A673 (cell line): Measurements from ENCODE around the gene APBB2.

Experiments used
- EZH2 ChIP-seq: fragments of 200-600 bp; sonication (generic); IDR thresholded peaks from 2 replicates; pipeline ENCODE4 v1.6.1; 2017; ENCODE audit warnings: borderline replicate concordance, low read depth, mild to moderate bottlenecking, mixed read lengths, antibody characterized with exemption, low read length; ENCODE audit not compliant: poor library complexity, severe bottlenecking
- TF ChIP-seq, protein P1 (sequence below): fragments of 300-800, 200-600 bp; sonication (generic); conservative IDR thresholded peaks from 2 replicates; pipeline ENCODE4 v1.5.1; 2017; ENCODE audit warnings: low read depth, mild to moderate bottlenecking, antibody characterized with exemption, low read length, moderate library complexity, mixed read lengths

DNA sequence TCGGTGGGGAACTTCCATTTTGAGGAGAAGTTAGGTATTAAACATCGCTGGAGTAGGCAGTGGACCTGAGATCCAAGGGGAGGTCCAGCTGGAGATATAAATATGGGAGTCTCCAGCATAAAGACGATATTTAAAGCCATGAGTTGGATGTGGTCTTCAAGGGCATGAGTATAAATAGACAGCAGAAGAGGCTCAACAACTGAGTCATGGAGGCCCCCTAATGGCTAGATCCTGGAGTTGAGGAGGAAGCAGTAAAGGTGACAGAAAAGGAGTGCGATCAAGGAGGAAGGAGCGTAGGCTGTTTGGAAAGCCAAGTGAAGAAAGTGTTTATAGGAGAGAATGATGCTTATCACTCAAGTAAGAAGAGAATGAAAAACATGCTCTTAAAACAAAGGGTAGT lies 18.1 kb upstream of the APBB2 start:
- TF ChIP-seq, protein P1, sequence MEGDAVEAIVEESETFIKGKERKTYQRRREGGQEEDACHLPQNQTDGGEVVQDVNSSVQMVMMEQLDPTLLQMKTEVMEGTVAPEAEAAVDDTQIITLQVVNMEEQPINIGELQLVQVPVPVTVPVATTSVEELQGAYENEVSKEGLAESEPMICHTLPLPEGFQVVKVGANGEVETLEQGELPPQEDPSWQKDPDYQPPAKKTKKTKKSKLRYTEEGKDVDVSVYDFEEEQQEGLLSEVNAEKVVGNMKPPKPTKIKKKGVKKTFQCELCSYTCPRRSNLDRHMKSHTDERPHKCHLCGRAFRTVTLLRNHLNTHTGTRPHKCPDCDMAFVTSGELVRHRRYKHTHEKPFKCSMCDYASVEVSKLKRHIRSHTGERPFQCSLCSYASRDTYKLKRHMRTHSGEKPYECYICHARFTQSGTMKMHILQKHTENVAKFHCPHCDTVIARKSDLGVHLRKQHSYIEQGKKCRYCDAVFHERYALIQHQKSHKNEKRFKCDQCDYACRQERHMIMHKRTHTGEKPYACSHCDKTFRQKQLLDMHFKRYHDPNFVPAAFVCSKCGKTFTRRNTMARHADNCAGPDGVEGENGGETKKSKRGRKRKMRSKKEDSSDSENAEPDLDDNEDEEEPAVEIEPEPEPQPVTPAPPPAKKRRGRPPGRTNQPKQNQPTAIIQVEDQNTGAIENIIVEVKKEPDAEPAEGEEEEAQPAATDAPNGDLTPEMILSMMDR, result peak; percentile 24; the same call in 1 of the 2 replicates
- no peak for TF ChIP-seq EZH2
